ENCODE measurements around the gene PTPRM. TPM values are rescaled to one million over a fixed set of nuclear protein-coding genes. Genes with fewer than 3 reads are reported as not detected.

PTPRM gene
- polyA plus RNA-seq, 1 donor (not counting 4 experiments of a cell fraction or from before 2014, with no cell fraction given) = 54.5 TPM

GRCh38 chr18:8212896-8213780, 646.0 kb downstream of the PTPRM start:
- Histone ChIP-seq H3K4me3 (ENCODE audit: control insufficient read depth in 2 of 3, extremely low read depth in 1 of 3, insufficient read depth in 2 of 3, low read depth in 1 of 3, low read length in 3 of 3) (no peak overlapping the region), H2AFZ (ENCODE audit: control insufficient read depth, low read length) (no peak overlapping the region), H3K4me2 (ENCODE audit: control insufficient read depth, extremely low read depth, insufficient read depth, low read depth, low read length) (no peak overlapping the region), H4K20me1 (ENCODE audit: control insufficient read depth, extremely low read depth, insufficient read depth, low read length) (no peaks in the 10 kb centered on the region), H3K36me3 (ENCODE audit: control insufficient read depth in 2 of 2, extremely low read depth in 1 of 2, insufficient read depth in 2 of 2, low read length in 2 of 2) (no peaks in the 10 kb centered on the region), H3K4me1 (ENCODE audit: control insufficient read depth, extremely low read depth, insufficient read depth, low read length) (no peaks in the 10 kb centered on the region), H3K79me2 (ENCODE audit: control insufficient read depth, insufficient read depth, low read length) (no peaks in the 10 kb centered on the region), H3K9me1 (ENCODE audit: control insufficient read depth, extremely low read depth, insufficient read depth, low read length) (no peaks in the 10 kb centered on the region), H3K27ac (ENCODE audit: control insufficient read depth, insufficient read depth, low read length) (no peak overlapping the region), H3K27me3 (ENCODE audit: control insufficient read depth, extremely low read depth, insufficient read depth, low read length) (no peaks in the 10 kb centered on the region), H3K9me3 (ENCODE audit: control insufficient read depth, low read depth, low read length) (no peaks in the 10 kb centered on the region), H3K9ac (ENCODE audit: control insufficient read depth, extremely low read depth, insufficient read depth, low read length) (no peak overlapping the region)
- TF ChIP-seq CTCF (optimal IDR thresholded peaks at IDR 0.05 in 1 of 3, IDR thresholded peaks at IDR 0.05 in 1 of 3, conservative IDR thresholded peaks at IDR 0.05 in 1 of 3; ENCODE audit: extremely low read depth in 1 of 3, insufficient read depth in 2 of 3, low read length in 3 of 3) = no peak
- TF ChIP-seq EZH2 (IDR thresholded peaks at IDR 0.05; ENCODE audit: low read length) = no peak
- dilution Hi-C loops (cut with MboI; ENCODE audit: extremely low pct_ligation_motif_present, low sequenced_read_pairs) = no loop called here
- FAIRE-seq = no peak
- DNase-seq (ENCODE audit: low read depth, low spot score) = no peak

GRCh38 chr18:8215741-8216140, 648.6 kb downstream of the PTPRM start:
- H3K9me1 ChIP-seq (ENCODE audit: control insufficient read depth, extremely low read depth, insufficient read depth, low read length) = no peaks in the 10 kb centered on the region
- H3K4me2 ChIP-seq (ENCODE audit: control insufficient read depth, extremely low read depth, insufficient read depth, low read depth, low read length) = no peak overlapping the region
- FAIRE-seq = no peak
- dilution Hi-C loops (cut with MboI; ENCODE audit: extremely low pct_ligation_motif_present, low sequenced_read_pairs) = no loop called here
- no peaks in the 10 kb centered on the region for H3K27me3 ChIP-seq (ENCODE audit: control insufficient read depth, extremely low read depth, insufficient read depth, low read length)
- H3K9me3 ChIP-seq (ENCODE audit: control insufficient read depth, low read depth, low read length) = no peaks in the 10 kb centered on the region
- H3K4me1 ChIP-seq (ENCODE audit: control insufficient read depth, extremely low read depth, insufficient read depth, low read length) = no peaks in the 10 kb centered on the region
- H3K27ac ChIP-seq (ENCODE audit: control insufficient read depth, insufficient read depth, low read length) = no peak overlapping the region
- H3K79me2 ChIP-seq (ENCODE audit: control insufficient read depth, insufficient read depth, low read length) = no peaks in the 10 kb centered on the region
- DNase-seq (ENCODE audit: low read depth, low spot score) = no peak
- H3K36me3 ChIP-seq (ENCODE audit: control insufficient read depth in 2 of 2, extremely low read depth in 1 of 2, insufficient read depth in 2 of 2, low read length in 2 of 2) = no peaks in the 10 kb centered on the region
- no peak for TF ChIP-seq EZH2 (IDR thresholded peaks at IDR 0.05; ENCODE audit: low read length)
- no peak for TF ChIP-seq CTCF (optimal IDR thresholded peaks at IDR 0.05 in 1 of 3, IDR thresholded peaks at IDR 0.05 in 1 of 3, conservative IDR thresholded peaks at IDR 0.05 in 1 of 3; ENCODE audit: extremely low read depth in 1 of 3, insufficient read depth in 2 of 3, low read length in 3 of 3)
- no peak overlapping the region for H3K9ac ChIP-seq (ENCODE audit: control insufficient read depth, extremely low read depth, insufficient read depth, low read length)
- no peaks in the 10 kb centered on the region for H4K20me1 ChIP-seq (ENCODE audit: control insufficient read depth, extremely low read depth, insufficient read depth, low read length)
- H3K4me3 ChIP-seq (ENCODE audit: control insufficient read depth in 2 of 3, extremely low read depth in 1 of 3, insufficient read depth in 2 of 3, low read depth in 1 of 3, low read length in 3 of 3) = no peak overlapping the region
- H2AFZ ChIP-seq (ENCODE audit: control insufficient read depth, low read length) = no peak overlapping the region
